Progenitor cell of endocrine pancreas (in vitro differentiated cells): ENCODE measurements around the gene EVI5L. TPM values are rescaled to one million over a fixed set of nuclear protein-coding genes. Genes with fewer than 3 reads are reported as not detected.

Experiments
- DNase-seq: peaks from one replicate; pipeline ENCODE4 v3.0.0; 2021; ENCODE audit warnings: low spot score; ENCODE audit not compliant: unreplicated experiment
- H3K27ac Mint-ChIP-seq: 2 replicates; pipeline ENCODE4 v1.8.0; 2021; ENCODE audit warnings: mild to moderate bottlenecking, moderate library complexity, mixed read lengths
- H3K27me3 Mint-ChIP-seq: 2 replicates; pipeline ENCODE4 v1.8.0; 2021; ENCODE audit warnings: mixed read lengths
- H3K36me3 Mint-ChIP-seq: 2 replicates; pipeline ENCODE4 v1.8.0; 2022; ENCODE audit warnings: mixed read lengths; ENCODE audit not compliant: insufficient read depth
- H3K4me1 Mint-ChIP-seq: 2 replicates; pipeline ENCODE4 v1.8.0; 2021; ENCODE audit warnings: low read depth, mixed read lengths
- H3K4me3 Mint-ChIP-seq: 2 replicates; pipeline ENCODE4 v1.8.0; 2021; ENCODE audit warnings: low read depth, mild to moderate bottlenecking, moderate library complexity, mixed read lengths
- H3K9me3 Mint-ChIP-seq: 2 replicates; pipeline ENCODE4 v1.8.0; 2021; ENCODE audit warnings: low read depth, mixed read lengths
- total RNA-seq: library from RNA; stranded (reverse); gene quantifications from 2 replicates; pipeline ENCODE4 v1.2.1, GENCODE V29; 2021
- TF ChIP-seq, protein P1 (sequence below): fragments of 200-600 bp; sonication (generic); IDR thresholded peaks from one replicate; pipeline ENCODE4 v1.5.0; 2021; ENCODE audit warnings: antibody characterized with exemption, mild to moderate bottlenecking; ENCODE audit not compliant: unreplicated experiment

Gene EVI5L
- total RNA-seq, 1 donor from 2014 or later, result 16.2 TPM

DNA sequence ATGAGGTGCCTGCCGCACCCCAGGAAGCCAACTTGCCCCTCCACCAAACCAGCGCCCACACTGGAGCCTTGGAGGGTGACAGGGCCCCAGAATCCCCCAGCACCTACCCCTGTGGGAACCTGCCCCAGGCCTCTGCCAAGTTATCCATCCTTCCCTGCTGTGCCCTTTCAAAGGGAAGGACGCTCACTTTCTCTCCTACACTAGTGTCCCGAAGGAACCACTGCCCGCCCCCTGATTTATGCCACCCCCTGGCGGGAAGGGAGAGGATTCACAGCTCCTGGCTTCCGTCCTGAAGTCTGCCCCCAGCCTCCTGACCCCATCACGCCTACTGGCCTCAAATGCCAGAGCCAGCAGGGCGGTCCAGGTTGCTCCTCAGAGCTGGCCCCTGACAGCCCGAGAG lies 1.4 kb downstream of the EVI5L start:
- no peaks in the 10 kb centered on the region for H3K36me3 Mint-ChIP-seq
- H3K4me1 Mint-ChIP-seq, result peaks cover 11% of the 10 kb centered on the region
- no peaks in the 10 kb centered on the region for H3K9me3 Mint-ChIP-seq
- TF ChIP-seq, protein P1, sequence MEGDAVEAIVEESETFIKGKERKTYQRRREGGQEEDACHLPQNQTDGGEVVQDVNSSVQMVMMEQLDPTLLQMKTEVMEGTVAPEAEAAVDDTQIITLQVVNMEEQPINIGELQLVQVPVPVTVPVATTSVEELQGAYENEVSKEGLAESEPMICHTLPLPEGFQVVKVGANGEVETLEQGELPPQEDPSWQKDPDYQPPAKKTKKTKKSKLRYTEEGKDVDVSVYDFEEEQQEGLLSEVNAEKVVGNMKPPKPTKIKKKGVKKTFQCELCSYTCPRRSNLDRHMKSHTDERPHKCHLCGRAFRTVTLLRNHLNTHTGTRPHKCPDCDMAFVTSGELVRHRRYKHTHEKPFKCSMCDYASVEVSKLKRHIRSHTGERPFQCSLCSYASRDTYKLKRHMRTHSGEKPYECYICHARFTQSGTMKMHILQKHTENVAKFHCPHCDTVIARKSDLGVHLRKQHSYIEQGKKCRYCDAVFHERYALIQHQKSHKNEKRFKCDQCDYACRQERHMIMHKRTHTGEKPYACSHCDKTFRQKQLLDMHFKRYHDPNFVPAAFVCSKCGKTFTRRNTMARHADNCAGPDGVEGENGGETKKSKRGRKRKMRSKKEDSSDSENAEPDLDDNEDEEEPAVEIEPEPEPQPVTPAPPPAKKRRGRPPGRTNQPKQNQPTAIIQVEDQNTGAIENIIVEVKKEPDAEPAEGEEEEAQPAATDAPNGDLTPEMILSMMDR, result peak; percentile 25
- H3K27me3 Mint-ChIP-seq, result peaks cover 22% of the 10 kb centered on the region
- peak overlapping the region; percentile 74 for H3K4me3 Mint-ChIP-seq
- H3K27ac Mint-ChIP-seq, result no peak overlapping the region
- no peak for DNase-seq

DNA sequence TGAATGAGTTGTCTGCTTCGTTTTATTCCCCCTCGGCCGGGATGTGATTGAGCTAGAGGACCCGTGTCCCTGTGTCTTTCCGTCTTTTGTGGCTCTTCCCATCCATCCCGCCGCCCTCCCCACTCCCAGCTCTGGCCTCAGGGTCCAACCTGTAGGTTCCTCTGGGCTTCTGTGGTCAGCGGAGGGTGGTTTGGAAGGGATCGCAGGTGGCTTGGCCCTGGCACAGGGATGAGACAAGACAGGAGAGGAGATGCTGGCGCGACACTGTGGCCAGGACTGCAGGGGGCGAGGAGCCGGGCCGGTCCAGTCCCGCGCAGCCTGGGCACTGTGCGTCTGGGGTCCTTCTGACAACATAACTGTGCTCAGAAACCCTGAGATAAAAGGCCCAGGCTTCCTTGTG lies 2.0 kb downstream of the EVI5L start:
- H3K4me3 Mint-ChIP-seq, result peak overlapping the region; percentile 74
- peaks cover 11% of the 10 kb centered on the region for H3K4me1 Mint-ChIP-seq
- TF ChIP-seq, protein P1, result no peak
- DNase-seq, result no peak
- peaks cover 19% of the 10 kb centered on the region for H3K27me3 Mint-ChIP-seq
- H3K27ac Mint-ChIP-seq, result no peak overlapping the region
- H3K9me3 Mint-ChIP-seq, result no peaks in the 10 kb centered on the region
- H3K36me3 Mint-ChIP-seq, result no peaks in the 10 kb centered on the region

DNA sequence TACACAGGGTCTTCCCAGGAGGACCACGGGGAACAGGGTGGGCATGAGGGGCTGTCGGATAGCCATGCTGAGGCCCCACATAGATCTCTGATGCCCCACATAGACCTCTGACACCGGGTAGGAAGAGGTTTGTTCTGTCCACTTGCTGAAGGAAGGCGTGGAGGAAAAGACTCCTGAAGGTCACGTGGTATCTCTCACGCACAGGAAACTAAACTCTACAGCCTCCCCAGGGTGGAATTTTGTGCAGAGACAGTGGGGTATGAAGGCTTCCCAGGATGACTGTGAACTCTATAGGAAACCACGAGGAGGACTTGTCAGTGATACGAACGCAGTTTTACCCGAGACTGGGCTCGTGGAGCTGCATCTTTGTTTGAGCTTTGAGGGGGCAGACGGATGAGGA lies 2.8 kb downstream of the EVI5L start:
- TF ChIP-seq, protein P1, result no peak
- H3K27me3 Mint-ChIP-seq, result peaks cover 14% of the 10 kb centered on the region
- H3K36me3 Mint-ChIP-seq, result no peaks in the 10 kb centered on the region
- H3K4me1 Mint-ChIP-seq, result peaks cover 11% of the 10 kb centered on the region
- no peak overlapping the region for H3K4me3 Mint-ChIP-seq
- no peak overlapping the region for H3K27ac Mint-ChIP-seq
- H3K9me3 Mint-ChIP-seq, result no peaks in the 10 kb centered on the region
- no peak for DNase-seq

DNA sequence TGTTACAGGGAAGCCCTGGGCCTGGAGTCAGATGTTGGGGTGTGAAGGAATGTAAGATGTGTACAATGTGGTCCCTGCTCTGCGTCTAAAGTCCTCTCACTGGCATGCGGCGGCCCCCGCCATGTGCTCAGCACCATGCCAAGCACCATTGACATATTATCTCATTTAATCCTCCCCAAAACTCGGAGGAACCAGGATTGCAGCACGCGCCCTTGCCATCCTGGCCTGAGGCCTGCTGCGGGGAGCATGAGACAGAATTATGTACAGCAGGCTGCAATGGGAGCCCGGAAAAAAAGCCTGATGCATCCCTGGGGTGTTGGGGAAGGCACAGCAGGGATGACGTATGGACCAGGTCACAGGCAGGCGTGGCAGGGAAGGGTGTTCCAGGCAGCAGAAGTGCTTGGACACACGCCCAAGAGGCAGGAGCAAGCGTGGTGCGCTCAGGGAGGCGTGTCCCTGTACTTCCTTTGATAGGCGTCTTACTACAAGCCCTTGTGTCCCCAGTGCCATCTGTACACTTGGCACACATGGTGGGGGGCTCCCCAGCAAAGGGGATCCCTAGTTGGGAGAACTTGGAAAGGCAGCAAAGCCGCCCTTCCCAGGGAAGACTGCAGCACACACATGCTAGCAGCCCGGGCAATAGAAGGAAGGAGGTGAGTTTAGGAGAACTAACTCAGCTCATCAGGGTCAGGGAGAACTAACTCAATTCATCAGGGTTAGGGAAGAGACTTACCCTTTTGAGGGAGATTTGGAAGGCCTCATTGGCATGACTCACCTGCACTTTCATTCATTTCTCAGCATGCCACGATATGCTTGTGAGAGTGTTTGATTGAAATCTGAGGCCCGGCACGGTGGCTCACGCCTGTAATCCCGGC lies 3.4 kb downstream of the EVI5L start:
- H3K27ac Mint-ChIP-seq, result peak overlapping the region; percentile 62
- H3K4me3 Mint-ChIP-seq, result no peak overlapping the region

DNA sequence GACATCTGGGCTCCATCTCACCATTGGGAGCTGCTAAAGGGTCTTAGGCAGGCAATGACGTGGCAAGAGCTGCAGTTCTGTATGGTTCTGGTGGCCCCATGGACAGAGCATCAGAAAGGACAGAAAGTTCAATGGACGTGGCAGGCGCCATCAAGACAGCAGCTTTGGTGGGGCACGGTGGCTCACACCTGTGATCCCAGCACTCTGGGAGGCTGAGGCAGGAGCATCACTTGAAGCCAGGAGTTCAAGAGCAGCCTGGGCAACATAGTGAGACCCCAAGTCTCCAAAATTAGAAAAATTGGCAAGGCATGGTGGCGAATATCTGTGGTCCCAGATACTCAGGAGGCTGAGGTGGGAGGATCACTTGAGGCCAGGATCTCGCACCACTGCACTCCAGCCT lies 9.5 kb downstream of the EVI5L start:
- Mint-ChIP-seq H3K4me1 (peaks cover 1% of the 10 kb centered on the region), H3K36me3 (no peaks in the 10 kb centered on the region), H3K9me3 (no peaks in the 10 kb centered on the region), H3K27me3 (no peaks in the 10 kb centered on the region), H3K4me3 (no peak overlapping the region), H3K27ac (no peak overlapping the region)
- no peak for DNase-seq
- TF ChIP-seq, protein P1, result no peak

More for the DNA sequence above, 3.4 kb downstream of the EVI5L start:
- no peaks in the 10 kb centered on the region for H3K9me3 Mint-ChIP-seq
- no peak for DNase-seq
- no peaks in the 10 kb centered on the region for H3K36me3 Mint-ChIP-seq
- peaks cover 11% of the 10 kb centered on the region for H3K4me1 Mint-ChIP-seq
- peaks cover 8% of the 10 kb centered on the region for H3K27me3 Mint-ChIP-seq
- TF ChIP-seq, protein P1, result no peak
